ENCODE data around the gene LCN1. TPM values are rescaled to one million over a fixed set of nuclear protein-coding genes. Genes with fewer than 3 reads are reported as not detected.
"Not testable (repeated sequence)": the region's sequence is repeated elsewhere in the genome, so short reads cannot be mapped to it uniquely, and the experiment has no call there.

The LCN1 gene
- total RNA-seq, 1 donor, result not detected

- not testable (repeated sequence) for DNase-seq (ENCODE audit: low read depth in 2 of 3, low spot score in 2 of 3)
These were observed 24.5 kb downstream of the LCN1 start, which contains the start of gene OBP2A for GRCh38 chr9:135545646-135546176. Gene OBP2A, plus strand, starts transcription at chr9:135546126. Its CDS starts 55 bp downstream, at chr9:135546181.

DNA sequence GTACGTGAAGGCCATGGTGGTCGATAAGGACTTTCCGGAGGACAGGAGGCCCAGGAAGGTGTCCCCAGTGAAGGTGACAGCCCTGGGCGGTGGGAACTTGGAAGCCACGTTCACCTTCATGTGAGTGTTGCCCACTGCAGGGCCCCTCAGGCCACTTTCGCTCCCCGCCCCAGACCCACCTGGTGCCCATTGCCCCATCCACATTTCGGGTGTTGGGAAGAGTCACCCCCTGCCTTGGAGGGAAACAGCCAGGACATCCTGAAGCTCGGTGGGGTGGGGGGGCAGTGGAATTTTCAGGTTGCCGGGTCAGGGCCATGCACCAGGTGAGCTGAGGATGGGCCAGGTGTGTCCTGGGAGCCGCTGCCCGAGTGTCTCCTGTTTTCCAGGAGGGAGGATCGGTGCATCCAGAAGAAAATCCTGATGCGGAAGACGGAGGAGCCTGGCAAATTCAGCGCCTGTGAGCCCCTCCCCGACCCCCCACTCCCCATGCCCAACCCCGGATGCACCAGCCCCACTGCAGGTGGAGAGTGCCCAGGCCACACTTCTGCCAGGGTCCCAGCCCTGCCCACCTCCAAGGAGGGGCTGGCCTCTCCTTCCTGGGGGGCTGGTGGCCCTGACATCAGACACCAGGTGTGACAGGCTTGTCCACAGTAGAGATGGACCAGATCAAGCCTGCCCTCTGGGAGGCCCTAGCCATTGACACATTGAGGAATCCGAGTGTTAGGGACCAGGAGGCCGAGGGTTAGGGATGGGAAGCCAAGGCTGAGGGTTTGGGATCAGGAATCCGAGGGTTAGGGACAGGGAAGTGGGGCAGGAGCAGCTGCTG lies 25.8 kb downstream of the LCN1 start:
- DNase-seq (ENCODE audit: low read depth in 2 of 3, low spot score in 2 of 3), result not testable (repeated sequence)

GRCh38 chr9:135547756-135548736 lies 26.8 kb downstream of the LCN1 start:
- no peak for DNase-seq (ENCODE audit: low read depth in 2 of 3, low spot score in 2 of 3)

GRCh38 chr9:135549478-135550343 lies 28.5 kb downstream of the LCN1 start:
- not testable (repeated sequence) for DNase-seq (ENCODE audit: low read depth in 2 of 3, low spot score in 2 of 3)

DNA sequence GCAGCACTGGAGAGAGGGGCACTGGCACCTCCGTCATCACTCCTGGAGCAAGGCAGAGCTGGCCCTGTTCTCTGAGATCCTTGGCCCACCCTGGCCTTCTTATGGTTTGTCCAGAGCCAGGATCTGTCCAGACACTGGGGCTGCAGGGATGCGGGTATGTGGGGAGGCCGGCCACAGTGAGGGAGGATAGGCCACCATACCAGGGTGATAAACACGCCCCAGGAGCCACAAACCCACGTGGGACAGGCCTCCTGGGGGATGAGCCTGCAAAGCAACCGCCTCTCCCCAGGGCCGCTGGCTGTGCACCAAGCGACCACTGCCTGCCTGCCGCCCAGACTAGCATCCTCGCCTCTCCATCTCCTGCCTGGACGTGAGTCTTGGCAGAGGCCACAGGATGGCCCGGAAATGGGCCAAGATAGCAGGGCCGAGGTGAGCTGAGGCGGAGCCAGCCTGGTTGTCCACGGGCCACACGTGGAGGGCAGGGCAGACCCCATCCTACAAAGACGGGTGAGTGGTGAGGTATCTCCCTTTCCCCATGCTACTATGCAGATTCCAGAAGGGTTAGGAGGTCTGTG lies 29.2 kb downstream of the LCN1 start:
- no peak for DNase-seq (ENCODE audit: low read depth in 2 of 3, low spot score in 2 of 3)

- no peak for DNase-seq (ENCODE audit: low read depth in 2 of 3, low spot score in 2 of 3)
These were observed 29.8 kb downstream of the LCN1 start for GRCh38 chr9:135551031-135551430.

- DNase-seq (ENCODE audit: low read depth in 2 of 3, low spot score in 2 of 3), result no peak
These were observed 30.2 kb downstream of the LCN1 start for GRCh38 chr9:135551456-135551855.

GRCh38 chr9:135552021-135552697 lies 30.9 kb downstream of the LCN1 start:
- DNase-seq (ENCODE audit: low read depth in 2 of 3, low spot score in 2 of 3), result no peak

DNA sequence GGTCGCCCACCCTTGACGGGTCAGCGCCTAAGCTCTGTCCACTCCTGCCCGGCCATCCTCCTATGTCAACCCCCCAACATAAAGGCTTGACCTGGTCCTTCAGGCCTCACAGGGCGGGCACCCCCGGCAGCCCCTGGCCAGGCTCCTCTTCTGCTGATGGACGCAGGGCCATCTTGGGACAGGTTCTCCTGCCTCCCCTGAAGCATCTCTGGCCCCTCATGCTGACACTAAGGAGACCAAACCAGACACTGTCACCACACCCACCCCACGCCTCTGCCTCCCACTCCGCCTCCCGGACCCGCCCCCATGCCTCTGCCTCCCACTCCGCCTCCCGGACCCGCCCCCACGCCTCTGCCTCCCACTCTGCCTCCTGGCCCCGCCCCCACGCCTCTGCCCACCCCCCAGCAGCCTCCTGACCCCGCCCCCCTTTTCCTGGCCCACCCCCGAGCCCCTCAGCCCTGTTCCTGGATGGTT lies 31.5 kb downstream of the LCN1 start:
- no peak for DNase-seq (ENCODE audit: low read depth in 2 of 3, low spot score in 2 of 3)

DNA sequence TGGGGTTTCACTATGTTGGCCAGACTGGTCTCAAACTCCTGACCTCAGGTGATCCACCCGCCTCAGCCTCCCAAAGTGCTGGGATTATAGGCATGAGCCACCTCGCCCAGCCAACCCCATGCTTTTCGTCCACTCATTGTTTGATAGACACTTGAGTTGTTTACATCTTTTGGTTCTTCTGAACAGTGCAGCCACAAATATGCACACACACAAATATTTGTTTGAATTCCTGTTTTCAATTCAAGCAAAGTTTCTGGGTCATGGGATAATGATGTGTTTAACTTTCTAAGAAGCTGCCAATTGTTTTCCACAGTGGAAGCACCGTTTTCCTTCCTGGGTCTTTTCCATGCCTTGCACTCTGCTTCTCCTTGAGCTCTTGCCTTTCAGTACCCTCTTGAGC lies 33.5 kb downstream of the LCN1 start:
- DNase-seq (ENCODE audit: low read depth in 2 of 3, low spot score in 2 of 3), result no peak

DNA sequence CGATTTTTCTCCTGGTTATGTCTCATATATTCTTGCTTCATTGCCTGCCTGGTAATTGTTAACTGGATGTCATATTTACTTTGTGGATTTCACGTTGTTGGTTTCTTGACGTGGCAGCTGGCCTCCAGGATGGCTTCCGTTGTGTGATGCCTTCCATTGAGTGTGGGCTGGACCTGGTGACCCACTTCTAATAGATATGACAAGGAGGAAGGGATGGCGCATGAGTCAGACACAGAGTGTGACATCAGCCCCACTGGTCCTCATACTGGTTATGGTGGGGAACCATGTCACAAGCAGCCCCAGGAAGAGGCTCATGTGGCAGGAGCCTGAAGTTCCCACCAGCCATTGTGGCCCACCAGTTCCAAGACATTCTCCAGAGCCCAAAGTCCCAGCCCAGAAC lies 34.0 kb downstream of the LCN1 start:
- no peak for DNase-seq (ENCODE audit: low read depth in 2 of 3, low spot score in 2 of 3)

DNA sequence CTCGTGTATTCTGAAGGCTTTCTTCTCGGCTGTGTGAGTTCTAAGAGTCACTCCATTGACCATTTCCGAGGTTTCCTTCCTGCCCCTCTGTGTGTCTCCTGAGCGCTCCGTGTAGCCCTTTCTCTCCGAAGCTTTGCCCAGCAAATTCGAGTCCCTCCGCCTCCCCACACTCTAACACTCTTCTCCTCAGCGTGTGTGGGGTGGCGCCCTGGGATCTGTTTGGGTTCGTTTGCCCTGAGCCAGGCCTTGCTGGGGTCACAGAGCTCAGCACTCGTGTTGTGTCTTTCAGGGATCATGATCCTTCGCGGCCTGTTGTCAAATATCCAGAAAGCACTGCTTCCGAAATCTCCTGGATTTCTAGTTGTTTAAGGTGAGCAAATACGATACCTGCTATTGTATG lies 34.7 kb downstream of the LCN1 start:
- DNase-seq (ENCODE audit: low read depth in 2 of 3, low spot score in 2 of 3), result no peak

DNA sequence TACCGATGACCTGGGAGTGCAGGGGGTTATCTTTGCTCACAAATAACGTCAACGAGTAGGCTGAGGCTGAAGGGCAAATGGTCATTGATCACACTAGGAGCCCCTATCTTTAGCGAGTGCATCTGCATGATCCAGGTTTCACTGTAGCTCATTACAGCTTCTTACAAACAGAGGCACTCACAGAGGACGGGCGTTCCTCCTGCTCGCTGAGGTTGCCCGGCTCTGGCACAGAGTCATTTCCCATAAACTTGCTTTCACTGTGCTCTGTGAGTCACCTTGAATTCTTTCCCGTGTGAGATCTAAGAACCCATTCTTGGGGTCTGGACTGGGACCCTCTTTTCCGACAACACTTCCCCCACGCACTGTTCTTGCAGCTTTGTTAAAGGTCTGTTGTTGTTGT lies 38.4 kb downstream of the LCN1 start:
- no peak for DNase-seq (ENCODE audit: low read depth in 2 of 3, low spot score in 2 of 3)

- DNase-seq (ENCODE audit: low read depth in 2 of 3, low spot score in 2 of 3), result no peak
These were observed 40.4 kb downstream of the LCN1 start, which contains the start of gene PAEP for GRCh38 chr9:135561391-135562234. Gene PAEP, plus strand, starts transcription at chr9:135561756.

DNA sequence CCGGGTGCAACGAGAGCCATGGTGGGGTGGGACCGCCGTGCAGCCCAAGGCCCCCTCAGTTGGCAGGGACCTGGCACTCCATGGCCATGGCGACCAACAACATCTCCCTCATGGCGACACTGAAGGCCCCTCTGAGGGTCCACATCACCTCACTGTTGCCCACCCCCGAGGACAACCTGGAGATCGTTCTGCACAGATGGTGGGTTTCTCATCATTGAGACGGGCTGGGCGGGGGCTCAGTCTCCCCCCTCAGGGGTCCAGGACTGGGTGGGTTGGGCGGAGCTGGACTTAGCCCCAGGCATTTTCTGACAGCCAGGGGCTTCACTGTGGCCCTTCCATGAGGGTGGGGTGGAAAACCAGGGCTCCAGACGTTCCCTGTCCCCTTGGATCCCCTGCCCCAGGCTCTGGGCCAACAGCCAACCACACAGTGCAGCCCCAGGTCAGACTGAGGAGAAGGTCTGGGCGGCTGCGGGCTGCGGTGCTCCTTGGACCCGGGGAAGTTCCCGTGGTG lies 41.0 kb downstream of the LCN1 start:
- no peak for DNase-seq (ENCODE audit: low read depth in 2 of 3, low spot score in 2 of 3)

DNA sequence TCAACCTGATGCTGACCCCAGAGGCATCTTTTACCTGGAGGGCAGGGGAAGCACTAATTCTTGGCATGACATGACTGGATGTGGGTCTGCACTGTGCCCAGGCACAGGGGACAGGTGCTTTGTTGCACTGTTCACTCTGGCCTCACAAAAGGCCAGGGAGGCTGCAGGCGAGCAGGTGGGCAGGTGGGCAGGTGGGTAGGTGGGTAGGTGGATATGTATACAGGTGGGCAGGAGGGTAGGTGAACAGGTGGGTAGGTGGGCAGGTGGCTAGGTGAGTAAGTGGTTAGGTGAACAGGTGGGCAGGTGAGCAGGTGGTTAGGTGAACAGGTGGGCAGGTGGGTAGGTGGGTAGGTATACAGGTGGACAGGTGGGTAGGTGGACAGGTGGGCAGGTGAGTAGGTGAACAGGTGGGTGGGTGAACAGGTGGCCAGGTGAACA lies 41.8 kb downstream of the LCN1 start:
- DNase-seq (ENCODE audit: low read depth in 2 of 3, low spot score in 2 of 3), result no peak

GRCh38 chr9:135563858-135564257 lies 42.6 kb downstream of the LCN1 start:
- no peak for DNase-seq (ENCODE audit: low read depth in 2 of 3, low spot score in 2 of 3)

DNA sequence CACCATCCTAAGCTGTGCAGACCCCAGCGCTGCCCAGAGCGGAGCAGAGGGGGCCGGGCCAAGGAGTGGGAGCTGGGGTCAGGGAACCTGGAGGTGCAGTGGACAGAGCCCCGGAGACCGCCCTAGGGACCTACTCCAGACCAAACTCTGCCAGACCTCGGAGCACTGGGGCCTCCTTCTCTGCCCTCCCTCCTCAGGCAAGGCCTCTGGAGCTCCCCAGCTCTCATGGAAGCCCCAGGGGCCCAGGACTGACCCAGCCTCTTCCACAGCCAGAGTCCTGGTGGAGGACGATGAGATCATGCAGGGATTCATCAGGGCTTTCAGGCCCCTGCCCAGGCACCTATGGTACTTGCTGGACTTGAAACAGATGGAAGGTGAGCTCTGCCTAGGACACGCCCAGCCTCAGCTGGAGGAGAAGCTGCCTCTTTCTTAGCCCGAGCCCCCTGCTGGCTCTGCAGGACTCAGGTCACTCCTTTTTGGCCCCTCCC lies 43.9 kb downstream of the LCN1 start:
- DNase-seq (ENCODE audit: low read depth in 2 of 3, low spot score in 2 of 3), result no peak

All from hematopoietic multipotent progenitor cell (in vitro differentiated cells).